MM.1S (cell line): Measurements from ENCODE around the gene LGALS3BP.

Source experiments
- CTCF ChIP-seq: fragments of 300-600 bp; sonication (generic); IDR thresholded peaks from 2 replicates; pipeline ENCODE4 v1.5.1; 2016; ENCODE audit warnings: antibody characterized with exemption, low read length, mixed read lengths
- EZH2 ChIP-seq: fragments of 300-600 bp; sonication (generic); optimal IDR thresholded peaks from 2 replicates; pipeline ENCODE3; 2017; ENCODE audit warnings: low read depth, mild to moderate bottlenecking, antibody characterized with exemption, low read length, mixed read lengths

- TF ChIP-seq EZH2 = no peak
- no peak for TF ChIP-seq CTCF
Measured at GRCh38 chr17:78965491-78965924, 14.2 kb downstream of the LGALS3BP start.
